ENCODE measurements around the gene LRRC26.

The LRRC26 gene

GRCh38 chr9:137184881-137185660, 15.2 kb upstream of the LRRC26 start:
- DNase-seq (ENCODE audit: low read depth, low spot score) = no peak

GRCh38 chr9:137183980-137184595, 14.2 kb upstream of the LRRC26 start:
- no peak for DNase-seq (ENCODE audit: low read depth, low spot score)

DNA sequence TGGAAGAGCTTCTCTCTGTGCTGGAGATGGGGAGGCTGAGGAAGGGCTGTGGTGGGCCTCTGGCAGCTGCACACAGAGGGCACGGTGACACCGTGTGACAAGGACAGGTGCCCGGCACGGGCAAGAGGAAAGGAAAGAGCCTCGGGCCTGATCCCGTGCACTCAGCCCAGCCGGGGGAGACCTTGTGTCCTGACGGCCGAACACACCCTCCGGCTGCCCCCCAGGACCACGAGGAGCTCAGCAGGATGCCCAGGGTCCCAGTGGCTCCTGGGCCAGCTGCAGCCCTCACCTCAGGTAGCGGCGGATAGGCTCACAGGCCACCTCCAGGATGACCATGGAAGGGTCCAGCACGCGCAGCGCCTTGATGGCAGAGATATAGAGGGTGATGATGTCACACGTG, 13.0 kb upstream of the LRRC26 start:
- no peak for DNase-seq (ENCODE audit: low read depth, low spot score)

DNA sequence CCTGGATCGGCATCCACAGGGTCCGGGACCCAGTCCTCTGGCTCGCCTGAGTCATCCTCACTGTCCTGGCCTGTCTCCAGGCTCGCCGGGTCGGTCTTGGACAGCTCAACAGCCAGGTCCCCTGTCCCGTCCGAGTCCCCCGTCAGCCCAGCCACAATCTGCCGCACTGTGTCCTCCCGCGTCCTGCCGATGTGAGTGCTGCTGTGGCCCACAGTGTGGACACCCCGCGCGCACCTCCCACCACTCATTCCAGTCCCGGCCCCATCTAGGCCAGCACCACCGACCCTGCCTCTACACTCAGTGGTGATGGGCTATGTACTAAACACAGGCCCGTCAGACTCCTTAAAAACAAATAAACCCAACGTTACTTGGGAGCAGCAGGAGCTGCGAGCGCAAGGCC, 11.8 kb upstream of the LRRC26 start:
- DNase-seq (ENCODE audit: low read depth, low spot score) = no peak

- DNase-seq (ENCODE audit: low read depth, low spot score) = no peak
Measured at GRCh38 chr9:137180491-137180890, 10.6 kb upstream of the LRRC26 start.

- no peak for DNase-seq (ENCODE audit: low read depth, low spot score)
Measured at GRCh38 chr9:137179761-137180160, 9.9 kb upstream of the LRRC26 start.

- no peak for DNase-seq (ENCODE audit: low read depth, low spot score)
Measured at GRCh38 chr9:137178939-137179630, 9.2 kb upstream of the LRRC26 start.

DNA sequence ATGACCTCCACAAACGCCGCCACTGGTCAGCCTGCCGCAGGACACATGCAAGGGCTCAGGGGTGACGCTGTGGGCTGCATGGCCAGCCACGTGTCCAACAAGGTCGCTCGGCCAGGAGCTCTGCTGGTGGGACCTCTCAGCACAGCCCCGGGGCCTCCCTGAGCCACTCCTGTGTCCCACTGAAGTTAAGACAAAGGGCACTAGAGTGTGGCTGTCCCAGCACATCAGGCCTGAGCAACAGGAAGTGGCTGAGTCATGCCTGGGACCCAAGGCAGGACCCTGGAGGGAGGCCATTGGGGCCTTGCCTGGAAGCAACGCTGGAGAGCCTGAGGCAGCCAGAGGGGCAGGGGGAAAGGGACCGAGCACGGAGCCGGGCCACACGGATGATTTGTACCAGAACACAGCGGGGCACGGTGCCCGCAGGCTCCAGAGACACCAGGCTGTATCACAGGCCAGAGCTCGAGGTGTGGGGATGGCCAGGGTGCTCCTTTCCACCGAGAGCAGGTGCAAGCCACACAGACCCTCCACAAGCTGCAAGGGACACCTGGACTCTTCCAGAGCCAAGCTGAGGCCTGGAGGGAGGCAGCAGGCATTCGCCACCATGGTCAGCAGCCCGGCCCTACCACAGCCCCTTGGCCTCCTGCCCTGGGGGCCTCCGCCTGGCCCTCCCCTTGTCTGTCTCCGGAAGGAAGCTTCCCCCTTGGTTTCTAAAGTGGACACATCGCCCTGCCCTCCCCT, 8.5 kb upstream of the LRRC26 start:
- no peak for DNase-seq (ENCODE audit: low read depth, low spot score)

GRCh38 chr9:137176302-137177182, 6.7 kb upstream of the LRRC26 start:
- no peak for DNase-seq (ENCODE audit: low read depth, low spot score)

DNA sequence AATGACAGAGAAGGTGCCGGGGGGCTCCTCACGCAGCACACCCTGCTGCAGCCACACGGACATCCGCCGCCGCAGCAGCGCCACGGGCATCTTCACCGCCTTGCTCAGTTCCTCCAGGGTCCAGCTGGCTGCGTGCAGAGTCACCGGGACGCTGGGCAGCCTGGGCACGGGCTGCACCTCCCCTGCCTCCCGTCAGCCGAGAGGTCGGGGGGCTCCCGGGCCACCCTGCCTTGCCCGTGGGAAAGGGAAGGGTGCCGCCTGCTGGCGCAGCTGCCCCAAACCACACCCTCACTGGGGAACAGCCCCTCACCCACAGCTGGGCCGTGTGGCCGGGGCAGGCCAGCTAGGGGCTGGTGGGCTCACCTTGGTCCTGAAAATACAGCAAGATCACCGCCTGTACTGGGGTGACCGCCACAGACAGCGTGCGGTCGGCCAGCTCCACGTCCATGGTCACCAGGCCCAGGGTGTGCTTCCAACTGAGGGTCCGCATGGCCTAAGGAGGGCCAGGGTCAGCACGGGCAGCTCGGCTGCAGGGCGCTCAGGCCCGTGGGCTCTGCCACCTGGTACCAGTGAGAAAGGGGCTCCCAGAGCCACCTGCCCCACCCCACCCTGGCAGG, 5.6 kb upstream of the LRRC26 start:
- DNase-seq (ENCODE audit: low read depth, low spot score) = no peak

DNA sequence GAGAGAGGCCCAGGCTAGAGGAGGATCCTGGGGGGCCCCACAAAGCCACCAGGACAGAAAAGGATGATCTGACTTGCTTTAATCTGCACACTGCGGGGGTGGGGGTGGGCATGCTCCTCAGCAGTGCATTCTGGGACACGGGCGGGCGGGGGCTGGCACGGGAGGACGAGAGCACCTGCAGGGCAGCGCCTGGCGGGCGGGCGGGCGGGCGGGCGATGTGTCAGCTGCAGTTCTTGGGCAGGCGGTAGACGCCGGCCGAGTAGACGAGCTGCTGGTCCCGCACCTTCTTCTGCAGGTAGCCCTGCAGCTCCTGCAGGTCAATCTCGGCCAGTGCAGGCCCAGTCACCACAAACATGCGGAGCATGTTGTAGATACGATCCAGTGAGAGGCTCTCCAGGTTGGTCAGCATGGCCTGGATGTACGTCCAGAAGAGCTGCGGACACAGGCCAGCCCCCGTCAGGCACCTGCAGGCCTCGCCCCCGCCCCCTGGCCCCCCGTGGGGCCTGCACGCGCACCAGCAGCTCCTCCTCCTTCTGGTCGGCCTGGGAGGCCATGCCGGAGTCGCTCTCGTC, 5.0 kb upstream of the LRRC26 start:
- no peak for DNase-seq (ENCODE audit: low read depth, low spot score)

DNA sequence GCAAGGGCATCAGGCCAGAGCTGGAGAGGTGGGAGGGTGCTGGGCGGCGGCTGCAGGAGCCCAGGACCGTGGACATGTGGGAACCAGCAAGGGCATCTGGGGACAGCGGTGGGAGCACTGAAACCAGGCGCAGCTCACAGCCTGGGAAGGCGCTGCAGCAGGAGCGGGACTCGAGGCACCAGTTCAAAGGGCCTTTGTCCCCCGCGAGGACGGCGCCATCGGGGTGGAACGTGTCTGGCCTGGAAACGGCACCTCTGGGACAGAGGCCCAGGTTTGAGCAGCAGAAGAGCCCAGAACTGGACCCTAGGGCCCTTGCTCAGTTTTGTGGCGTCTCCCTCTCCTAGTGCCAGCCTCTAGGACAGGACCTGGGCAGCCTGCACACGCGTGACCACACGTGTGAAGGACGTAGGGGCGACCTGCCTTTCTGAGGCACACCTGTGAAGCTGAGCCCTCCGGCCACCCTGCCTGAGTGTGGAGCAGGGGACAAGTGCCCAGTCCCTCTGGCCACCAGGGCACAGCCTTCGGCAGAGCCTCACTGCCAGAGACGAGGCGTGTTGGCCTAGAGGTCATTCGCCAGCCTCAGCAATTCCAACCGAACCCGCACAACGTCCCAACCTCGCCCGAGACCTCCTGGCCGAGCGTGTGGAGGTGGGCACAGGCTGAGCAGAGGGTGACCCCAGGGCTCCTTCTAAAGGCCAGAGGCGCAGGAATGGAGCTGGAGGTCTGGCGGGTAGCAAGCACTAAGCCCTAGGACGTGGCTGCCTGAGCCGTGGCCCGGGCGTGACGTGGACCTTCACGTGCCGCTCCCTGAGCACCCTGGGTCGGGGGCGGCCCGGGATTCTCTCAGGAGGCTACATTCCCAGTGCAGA, 4.2 kb upstream of the LRRC26 start:
- DNase-seq (ENCODE audit: low read depth, low spot score) = no peak

GRCh38 chr9:137172901-137173795, 3.3 kb upstream of the LRRC26 start:
- no peak for DNase-seq (ENCODE audit: low read depth, low spot score)

DNA sequence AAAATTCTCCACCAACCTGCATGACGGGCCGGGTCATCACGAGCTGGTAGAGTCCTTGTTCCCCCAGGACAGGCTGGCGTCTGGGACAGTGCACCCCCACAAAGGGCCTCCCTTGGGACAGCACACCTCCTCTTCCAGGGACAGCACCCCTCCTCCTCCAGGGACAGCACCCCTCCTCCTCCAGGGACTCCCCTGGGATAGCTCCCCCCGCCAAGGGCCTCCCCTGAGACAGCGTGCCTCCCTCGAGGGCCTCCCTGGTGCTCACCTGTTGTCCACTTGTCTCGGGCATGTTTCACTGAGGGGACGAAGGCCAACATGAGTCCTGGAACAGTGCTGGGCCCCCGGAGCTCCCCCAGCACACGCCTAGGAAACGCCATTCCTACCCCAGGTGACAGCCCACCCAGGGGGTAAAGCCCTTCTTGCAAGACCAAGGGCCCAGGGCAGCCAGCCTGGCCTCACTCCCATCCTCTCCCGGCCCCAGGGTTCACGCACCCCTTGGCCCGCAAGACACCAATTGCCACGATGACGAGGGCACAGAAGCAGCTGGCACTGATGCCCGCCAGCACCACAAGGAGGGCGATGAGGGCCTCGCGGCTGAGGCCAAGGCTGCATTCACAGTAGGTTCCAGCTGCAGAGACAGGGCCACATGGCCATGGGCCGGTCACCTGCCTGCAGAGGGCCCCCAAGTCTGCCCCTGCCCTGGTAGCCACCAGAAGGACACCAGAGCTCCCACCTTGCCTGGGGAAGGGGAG, 1.5 kb upstream of the LRRC26 start:
- no peak for DNase-seq (ENCODE audit: low read depth, low spot score)

GRCh38 chr9:137170486-137171148, 766 bp upstream of the LRRC26 start:
- DNase-seq (ENCODE audit: low read depth, low spot score) = no peak

DNA sequence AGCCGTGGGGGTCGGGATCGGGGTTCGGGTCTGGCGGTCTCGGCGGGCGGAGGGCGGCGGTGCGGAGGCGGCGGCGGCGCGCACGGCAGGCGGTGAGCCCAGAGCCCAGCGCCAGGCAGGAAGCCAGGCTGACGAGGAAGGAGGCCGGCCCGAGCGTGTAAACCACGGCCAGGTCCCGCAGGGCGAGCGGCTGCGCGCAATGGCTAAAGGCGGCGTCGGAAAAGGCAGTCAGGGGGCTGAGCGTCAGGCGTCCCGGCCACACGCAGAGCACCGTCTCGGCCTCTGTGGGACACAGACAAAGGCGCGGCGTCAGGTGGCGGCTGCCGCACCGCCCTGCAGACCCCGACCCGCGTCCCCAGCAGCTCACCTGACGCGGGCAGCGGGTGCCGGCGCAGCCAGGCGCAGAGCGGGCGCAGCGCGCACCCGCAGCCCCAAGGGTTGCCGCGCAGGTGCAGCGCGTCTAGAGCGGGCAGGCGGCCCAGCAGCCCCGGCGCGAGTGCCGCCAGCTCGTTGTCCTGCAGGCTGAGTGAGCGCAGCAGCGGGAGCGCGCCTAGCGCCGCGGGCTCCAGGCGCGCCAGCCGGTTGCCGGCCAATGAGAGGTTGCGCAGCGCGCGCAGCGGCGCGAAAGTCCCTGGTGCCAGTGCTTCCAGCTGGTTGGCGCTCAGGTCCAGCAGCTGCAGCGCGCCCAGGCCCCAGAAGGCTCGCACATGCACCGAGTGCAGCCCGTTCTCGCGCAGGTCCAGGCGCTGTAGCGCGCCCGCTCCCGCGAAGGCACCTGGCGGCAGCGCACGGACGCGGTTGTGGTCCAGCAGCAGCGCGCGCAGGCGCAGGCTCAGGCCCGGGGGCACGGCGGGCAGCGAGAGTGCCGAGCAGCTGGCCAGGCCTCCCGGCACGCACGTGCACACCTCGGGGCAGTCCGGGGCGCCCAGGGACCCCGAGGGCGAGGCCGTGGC, 671 bp downstream of the LRRC26 start:
- DNase-seq (ENCODE audit: low read depth, low spot score) = no peak

Data from smooth muscle cell of the brain vasculature (primary cell).